ENCODE results near the gene CTDNEP1. TPM values are rescaled to one million over a fixed set of nuclear protein-coding genes. Genes with fewer than 3 reads are reported as not detected.

Gene CTDNEP1
- total RNA-seq, 2 experiments from 2014 or later, result 155 to 164 TPM

DNA sequence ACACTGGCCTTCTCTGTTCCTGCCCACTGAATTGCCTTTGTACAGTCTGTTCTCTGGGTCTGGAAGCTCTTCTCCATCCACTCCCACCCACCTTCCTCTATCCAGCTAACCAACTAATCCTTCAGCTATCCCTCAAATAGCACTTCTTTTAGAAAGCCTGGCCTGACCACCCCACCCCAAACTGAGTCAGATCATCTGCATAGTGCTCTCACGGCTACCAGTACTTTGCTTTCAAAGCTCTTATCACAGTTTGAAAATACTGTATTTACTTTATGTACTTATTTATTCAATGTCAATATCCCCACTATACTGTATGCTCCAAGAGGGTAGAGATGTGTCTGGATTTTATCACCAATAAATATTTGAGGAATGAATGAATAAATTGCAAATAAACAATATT lies 15.2 kb upstream of the CTDNEP1 start:
- no peak for DNase-seq
- ChIA-PET POLR2A (no interaction called here), CTCF (interaction anchor here (4.6 kb wide), 1 partner anchor 30 kb away, joined by 29 read pairs; no protein-coding TSS in a partner anchor)
- H3K36me3 Mint-ChIP-seq, result no peaks in the 10 kb centered on the region
- intact Hi-C loops (cut with micrococcal nuclease), result no loop called here
- H3K4me3 Mint-ChIP-seq, result no peak overlapping the region
- no peaks in the 10 kb centered on the region for H3K9me3 Mint-ChIP-seq
- H3K4me1 Mint-ChIP-seq (ENCODE audit: low read depth), result peaks cover 19% of the 10 kb centered on the region
- peak overlapping the region; percentile 60 for H3K27ac Mint-ChIP-seq
- H3K27me3 Mint-ChIP-seq, result peaks cover 21% of the 10 kb centered on the region

DNA sequence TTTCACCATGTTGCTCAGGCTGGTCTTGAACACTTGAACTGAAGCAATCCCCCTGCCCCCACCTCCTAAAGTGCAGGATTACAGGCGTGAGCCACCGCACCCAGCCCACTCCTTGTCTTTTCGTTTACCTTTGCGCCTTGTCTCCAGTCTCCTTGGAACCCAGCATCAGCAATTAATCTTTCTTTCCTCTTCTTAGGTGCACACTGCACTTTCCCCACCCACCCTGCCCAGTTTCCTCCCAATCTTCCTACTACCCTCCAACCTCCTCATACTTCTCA lies 12.2 kb upstream of the CTDNEP1 start:
- Mint-ChIP-seq H3K36me3 (peaks cover 6% of the 10 kb centered on the region), H3K4me3 (no peak overlapping the region), H3K27ac (no peak overlapping the region), H3K9me3 (no peaks in the 10 kb centered on the region), H3K27me3 (peaks cover 22% of the 10 kb centered on the region), H3K4me1 (ENCODE audit: low read depth) (peaks cover 26% of the 10 kb centered on the region)
- no peak for DNase-seq
- intact Hi-C loops (cut with micrococcal nuclease), result no loop called here
- ChIA-PET POLR2A (no interaction called here), CTCF (interaction anchor here (4.6 kb wide), 1 partner anchor 33 kb away, joined by 29 read pairs; no protein-coding TSS in a partner anchor)

DNA sequence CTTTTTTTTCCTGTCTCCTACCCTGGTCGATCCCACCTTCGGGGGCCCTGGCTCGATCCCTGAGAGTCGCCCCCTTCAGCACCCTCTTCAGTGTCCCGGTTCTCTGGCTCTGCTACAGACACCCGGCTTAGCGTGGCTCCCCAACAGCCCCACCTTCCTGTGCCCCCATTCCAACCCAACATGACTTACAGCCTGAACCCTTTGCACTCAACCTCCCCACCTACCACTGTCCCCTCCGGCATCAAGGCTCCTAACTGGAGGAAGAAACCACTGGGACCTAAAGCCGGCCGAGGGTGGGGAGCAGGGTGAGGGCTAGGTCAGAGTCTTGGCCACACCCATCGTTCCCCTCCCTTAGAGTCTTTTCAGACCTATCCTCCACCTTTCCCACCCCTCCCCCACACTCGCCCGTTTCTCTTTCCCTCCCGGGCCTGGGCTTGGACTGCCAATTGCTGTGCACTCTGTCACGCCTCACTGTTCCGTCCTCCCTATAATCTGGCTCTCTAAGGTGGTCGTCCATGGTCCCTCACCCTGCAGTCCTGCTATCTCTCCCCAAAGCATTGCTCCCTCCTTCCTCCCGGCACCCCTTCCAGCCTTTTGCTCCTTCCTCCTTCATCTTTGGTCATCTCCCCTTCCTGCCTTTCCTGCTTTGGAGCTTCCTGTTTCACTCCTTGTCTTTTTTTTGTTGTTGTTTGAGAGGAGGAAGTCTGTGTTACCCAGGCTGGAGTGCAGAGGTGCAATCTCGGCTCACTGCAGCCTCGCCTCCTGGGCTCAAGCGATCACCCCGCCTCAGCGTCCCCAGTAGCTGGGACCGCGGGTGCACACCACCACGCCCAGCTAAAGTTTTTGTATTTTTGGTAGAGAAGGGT lies 11.6 kb upstream of the CTDNEP1 start:
- intact Hi-C loops (cut with micrococcal nuclease), result no loop called here
- H3K4me3 Mint-ChIP-seq, result peak overlapping the region; percentile 52
- peaks cover 26% of the 10 kb centered on the region for H3K4me1 Mint-ChIP-seq (ENCODE audit: low read depth)
- H3K36me3 Mint-ChIP-seq, result peaks cover 6% of the 10 kb centered on the region
- DNase-seq, result peak; percentile 49
- ChIA-PET POLR2A (no interaction called here), CTCF (interaction anchor here (4.6 kb wide), 1 partner anchor 34 kb away, joined by 29 read pairs; no protein-coding TSS in a partner anchor)
- no peaks in the 10 kb centered on the region for H3K9me3 Mint-ChIP-seq
- peaks cover 21% of the 10 kb centered on the region for H3K27me3 Mint-ChIP-seq
- no peak overlapping the region for H3K27ac Mint-ChIP-seq

DNA sequence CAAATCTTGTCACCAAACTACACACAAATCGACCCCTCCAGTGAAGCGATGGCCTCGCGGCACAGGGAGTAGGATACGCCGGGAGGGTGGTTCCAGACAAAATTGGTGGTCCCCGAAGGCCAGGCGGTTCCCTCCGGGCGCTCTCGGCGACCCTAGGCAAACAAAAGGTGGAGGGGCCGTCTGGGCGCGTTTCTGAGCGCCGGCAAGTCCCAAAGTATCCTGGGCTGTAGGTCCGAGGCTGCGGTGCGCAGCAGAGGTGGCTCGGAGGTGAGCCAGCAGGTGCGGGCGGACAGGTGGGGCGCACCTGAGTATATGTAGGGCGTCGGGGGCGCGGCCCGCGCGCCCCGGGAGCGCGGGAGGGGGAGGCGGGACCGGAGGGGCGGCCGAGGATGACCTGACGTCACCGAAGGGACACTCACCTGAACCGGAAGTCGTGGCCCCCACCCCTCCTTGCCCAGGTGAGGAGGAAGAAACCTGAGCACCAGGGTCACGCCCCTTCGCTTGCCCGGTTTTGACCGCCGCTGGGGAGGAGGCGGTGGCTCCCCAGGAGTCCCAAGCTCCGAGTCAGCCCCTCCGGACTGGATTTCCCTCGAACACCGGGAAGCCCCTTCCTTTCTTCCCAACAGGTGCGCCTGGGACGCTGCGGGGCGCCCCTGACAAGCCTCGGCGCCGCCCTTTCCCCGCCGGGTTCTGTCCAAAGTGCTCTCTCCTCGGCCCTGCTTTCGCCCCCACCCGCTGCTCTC lies 10.8 kb upstream of the CTDNEP1 start, which contains the start of gene CLDN7:
TSS of gene CLDN7 (minus strand) at position 287 of the 743 bp plus-strand sequence. CDS start 435 bp downstream, outside the sequence.
- CTCF ChIA-PET, result interaction anchor here (0.6 kb wide), 1 partner anchor 425 kb away, joined by 3 read pairs; the partner anchor contains the start of gene TP53
- Mint-ChIP-seq H3K27ac (peak within 1 kb of the TSS; percentile 28), H3K36me3 (peaks cover 6% of the 10 kb centered on the region), H3K4me3 (peak within 1 kb of the TSS; percentile 53), H3K27me3 (peaks cover 21% of the 10 kb centered on the region), H3K9me3 (no peaks in the 10 kb centered on the region), H3K4me1 (ENCODE audit: low read depth) (peaks cover 26% of the 10 kb centered on the region)
- DNase-seq, result no peak
- POLR2A ChIA-PET, result interaction anchor here (1.1 kb wide), 1 partner anchor 11 kb away, joined by 3 read pairs; the partner anchor contains the start of gene CTDNEP1
- intact Hi-C loops (cut with micrococcal nuclease), result no loop called here

DNA sequence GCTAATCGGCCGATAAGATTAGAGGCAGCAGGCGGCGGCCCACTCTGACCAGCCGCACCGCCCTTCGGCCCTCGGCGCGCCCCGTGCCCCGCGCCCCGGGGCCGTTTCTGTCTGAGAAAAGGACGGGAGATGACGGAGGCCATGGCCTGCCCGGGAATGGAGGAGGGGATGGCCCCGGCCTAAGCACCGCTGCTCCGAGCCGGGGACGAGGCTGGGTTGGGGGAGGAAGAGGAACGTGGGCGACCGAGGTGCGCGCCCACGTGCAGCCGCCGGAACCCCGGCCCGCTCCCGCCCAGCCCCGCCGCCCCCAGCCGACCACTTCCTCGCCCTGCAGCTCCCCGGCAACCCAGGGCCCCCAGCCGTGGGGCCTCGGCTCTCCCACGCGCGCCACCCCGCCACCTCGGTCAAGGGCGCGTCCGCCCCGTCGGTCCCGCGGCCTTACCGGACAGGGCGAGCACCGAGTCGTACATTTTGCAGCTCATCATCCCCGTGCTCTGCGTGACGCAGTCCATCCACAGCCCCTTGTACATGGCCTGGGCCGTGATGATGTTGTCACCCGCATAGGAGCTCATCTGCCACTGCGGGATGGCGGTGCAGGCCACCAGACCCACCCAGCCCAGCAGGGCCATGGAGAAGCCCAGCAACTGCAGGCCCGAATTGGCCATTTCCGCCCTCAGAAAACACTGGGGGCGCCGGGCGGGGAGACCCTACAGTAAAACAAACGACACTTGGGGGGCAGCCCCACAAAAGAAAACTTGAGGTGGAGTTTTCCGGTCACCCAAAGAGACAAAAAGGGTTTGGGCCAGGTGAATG lies 10.1 kb upstream of the CTDNEP1 start:
- Mint-ChIP-seq H3K9me3 (no peaks in the 10 kb centered on the region), H3K4me3 (peak overlapping the region; percentile 53), H3K27me3 (peaks cover 18% of the 10 kb centered on the region), H3K36me3 (peaks cover 10% of the 10 kb centered on the region), H3K27ac (peak overlapping the region; percentile 28), H3K4me1 (ENCODE audit: low read depth) (peaks cover 26% of the 10 kb centered on the region)
- CTCF ChIA-PET, result interaction anchor here (0.6 kb wide), 1 partner anchor 426 kb away, joined by 3 read pairs; the partner anchor contains the start of gene TP53
- intact Hi-C loops (cut with micrococcal nuclease), result no loop called here
- POLR2A ChIA-PET, result interaction anchor here (1.1 kb wide), 1 partner anchor 10 kb away, joined by 3 read pairs; the partner anchor contains the start of gene CTDNEP1
- peak; percentile 33 for DNase-seq

DNA sequence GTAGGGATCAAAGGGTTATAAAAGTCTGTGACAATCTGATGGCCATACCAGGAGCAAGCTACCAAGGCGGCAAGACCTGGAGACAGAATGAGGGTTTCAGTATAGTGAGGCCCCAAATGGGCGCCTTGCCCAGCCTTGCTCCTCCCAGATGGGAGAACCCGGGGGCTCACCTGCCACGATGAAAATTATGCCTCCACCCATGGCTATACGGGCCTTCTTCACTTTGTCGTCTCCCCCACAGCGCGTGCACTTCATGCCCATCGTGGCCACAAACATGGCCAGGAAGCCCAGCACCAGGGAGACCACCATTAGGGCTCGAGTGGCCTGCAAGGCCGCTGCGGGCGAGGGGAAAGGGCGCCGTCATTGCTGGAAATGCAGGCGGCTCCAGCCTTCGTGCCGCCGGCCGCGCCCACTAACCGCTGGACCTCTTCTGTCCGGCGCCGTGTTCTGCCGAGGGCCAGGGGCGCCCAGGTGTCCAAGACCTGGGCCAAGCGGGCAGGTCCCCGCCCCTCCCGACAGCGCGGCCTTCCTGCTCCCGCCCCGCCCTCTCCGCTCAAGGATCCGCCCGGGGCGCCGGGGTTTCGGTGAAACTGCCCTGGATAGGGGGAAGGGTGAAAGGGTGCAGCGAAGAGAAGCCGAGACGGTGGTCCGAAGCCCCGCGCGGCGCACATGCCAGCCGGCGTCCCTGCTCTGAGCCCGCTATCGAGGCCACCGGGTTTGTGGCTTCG lies 9.3 kb upstream of the CTDNEP1 start:
- CTCF ChIA-PET, result interaction anchor here (0.8 kb wide), 1 partner anchor 10 kb away, joined by 3 read pairs; no protein-coding TSS in a partner anchor
- Mint-ChIP-seq H3K4me1 (ENCODE audit: low read depth) (peaks cover 26% of the 10 kb centered on the region), H3K36me3 (peaks cover 14% of the 10 kb centered on the region), H3K9me3 (no peaks in the 10 kb centered on the region), H3K27me3 (peaks cover 18% of the 10 kb centered on the region), H3K4me3 (peak overlapping the region; percentile 12), H3K27ac (no peak overlapping the region)
- POLR2A ChIA-PET, result interaction anchor here (1.1 kb wide), 1 partner anchor 9 kb away, joined by 3 read pairs; the partner anchor contains the start of gene CTDNEP1
- intact Hi-C loops (cut with micrococcal nuclease), result no loop called here
- DNase-seq, result peak; percentile 35

DNA sequence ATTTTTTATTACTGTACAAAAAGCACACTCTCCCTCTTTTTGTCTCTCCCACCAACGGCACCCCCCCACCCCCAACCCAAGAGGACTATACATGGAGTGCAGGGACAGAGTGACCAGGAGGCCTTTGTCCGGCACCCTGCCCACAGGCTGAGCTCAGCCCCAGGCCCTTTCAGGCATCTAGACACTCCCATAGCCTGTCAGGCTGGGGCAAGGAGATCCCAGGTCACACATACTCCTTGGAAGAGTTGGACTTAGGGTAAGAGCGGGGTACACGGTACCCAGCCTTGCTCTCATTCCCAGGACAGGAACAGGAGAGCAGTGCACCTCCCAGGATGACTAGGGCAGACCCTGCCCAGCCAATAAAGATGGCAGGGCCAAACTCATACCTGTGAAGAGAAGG lies 8.6 kb upstream of the CTDNEP1 start:
- peaks cover 18% of the 10 kb centered on the region for H3K27me3 Mint-ChIP-seq
- POLR2A ChIA-PET, result interaction anchor here (1.1 kb wide), 1 partner anchor 23 kb away, joined by 4 read pairs; no protein-coding TSS in a partner anchor
- H3K4me1 Mint-ChIP-seq (ENCODE audit: low read depth), result peaks cover 26% of the 10 kb centered on the region
- peaks cover 14% of the 10 kb centered on the region for H3K36me3 Mint-ChIP-seq
- no peak overlapping the region for H3K27ac Mint-ChIP-seq
- intact Hi-C loops (cut with micrococcal nuclease), result no loop called here
- CTCF ChIA-PET, result interaction anchor here (0.8 kb wide), 1 partner anchor 10 kb away, joined by 3 read pairs; no protein-coding TSS in a partner anchor
- peak; percentile 9 for DNase-seq
- peak overlapping the region; percentile 23 for H3K4me3 Mint-ChIP-seq
- H3K9me3 Mint-ChIP-seq, result no peaks in the 10 kb centered on the region

DNA sequence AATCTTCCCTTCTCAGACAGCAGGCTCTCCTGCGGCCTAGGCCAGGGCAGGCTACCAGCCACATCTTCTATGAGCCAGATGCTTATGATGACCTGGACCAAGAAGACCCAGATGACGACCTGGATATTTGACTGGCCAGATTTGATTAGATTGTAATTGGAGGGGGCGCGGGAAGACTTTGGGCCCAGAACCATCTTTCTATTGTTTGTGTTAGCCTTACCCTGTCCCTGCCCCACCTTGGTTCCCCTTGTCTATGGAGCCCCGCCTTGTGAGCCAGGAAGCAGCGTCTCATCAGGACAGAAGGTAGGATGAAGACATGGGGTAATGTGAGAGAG lies 8.0 kb upstream of the CTDNEP1 start:
- no peak for DNase-seq
- Mint-ChIP-seq H3K36me3 (peaks cover 20% of the 10 kb centered on the region), H3K27me3 (peaks cover 18% of the 10 kb centered on the region), H3K4me1 (ENCODE audit: low read depth) (peaks cover 26% of the 10 kb centered on the region), H3K9me3 (no peaks in the 10 kb centered on the region), H3K27ac (peak overlapping the region; percentile 6), H3K4me3 (no peak overlapping the region)
- POLR2A ChIA-PET, result interaction anchor here (1.1 kb wide), 1 partner anchor 23 kb away, joined by 4 read pairs; no protein-coding TSS in a partner anchor
- CTCF ChIA-PET, result no interaction called here
- intact Hi-C loops (cut with micrococcal nuclease), result no loop called here

DNA sequence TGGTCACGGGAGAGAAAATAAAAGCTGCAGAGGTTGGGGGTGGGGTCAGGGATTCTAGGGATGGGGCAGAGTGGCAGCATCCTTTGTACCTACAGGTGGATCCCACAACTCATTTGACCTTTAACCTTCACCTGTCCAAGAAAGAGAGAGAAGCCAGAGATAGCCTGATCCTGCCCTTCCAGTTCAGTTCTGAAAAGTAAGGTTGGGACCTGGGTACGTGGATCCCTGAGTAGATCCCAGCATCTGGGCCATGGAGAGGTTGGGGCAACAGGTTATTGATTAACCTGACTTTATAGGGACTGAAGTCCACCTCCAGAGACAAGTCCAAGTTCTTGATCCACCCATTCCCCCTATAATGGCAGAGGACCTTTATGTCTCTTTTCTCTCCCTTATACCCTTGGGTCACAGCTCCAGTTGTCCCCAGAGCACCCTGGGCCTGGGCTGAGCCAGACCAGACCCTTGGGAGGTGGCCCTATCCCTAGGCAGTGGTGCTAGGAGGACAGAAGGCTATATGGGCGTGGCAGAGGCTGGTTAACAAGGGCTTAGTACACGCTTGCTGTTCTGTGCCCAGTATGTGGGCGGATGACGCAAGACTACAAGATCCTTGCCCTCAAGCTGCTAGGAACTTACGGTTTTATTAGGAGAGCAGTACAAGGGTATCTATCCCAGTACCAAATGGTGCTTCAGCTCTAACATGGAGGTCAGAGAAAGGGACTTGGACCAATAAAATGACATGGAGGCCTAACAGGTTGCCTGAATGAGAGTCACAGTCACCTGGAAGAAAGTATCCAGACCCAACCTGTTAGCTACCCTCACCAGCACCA lies 7.4 kb upstream of the CTDNEP1 start:
- H3K4me1 Mint-ChIP-seq (ENCODE audit: low read depth), result peaks cover 28% of the 10 kb centered on the region
- CTCF ChIA-PET, result no interaction called here
- intact Hi-C loops (cut with micrococcal nuclease), result no loop called here
- peak overlapping the region; percentile 6 for H3K27ac Mint-ChIP-seq
- H3K27me3 Mint-ChIP-seq, result peaks cover 16% of the 10 kb centered on the region
- H3K9me3 Mint-ChIP-seq, result no peaks in the 10 kb centered on the region
- POLR2A ChIA-PET, result interaction anchor here (1.1 kb wide), 1 partner anchor 24 kb away, joined by 4 read pairs; no protein-coding TSS in a partner anchor
- no peak overlapping the region for H3K4me3 Mint-ChIP-seq
- peak; percentile 46 for DNase-seq
- H3K36me3 Mint-ChIP-seq, result peaks cover 24% of the 10 kb centered on the region

DNA sequence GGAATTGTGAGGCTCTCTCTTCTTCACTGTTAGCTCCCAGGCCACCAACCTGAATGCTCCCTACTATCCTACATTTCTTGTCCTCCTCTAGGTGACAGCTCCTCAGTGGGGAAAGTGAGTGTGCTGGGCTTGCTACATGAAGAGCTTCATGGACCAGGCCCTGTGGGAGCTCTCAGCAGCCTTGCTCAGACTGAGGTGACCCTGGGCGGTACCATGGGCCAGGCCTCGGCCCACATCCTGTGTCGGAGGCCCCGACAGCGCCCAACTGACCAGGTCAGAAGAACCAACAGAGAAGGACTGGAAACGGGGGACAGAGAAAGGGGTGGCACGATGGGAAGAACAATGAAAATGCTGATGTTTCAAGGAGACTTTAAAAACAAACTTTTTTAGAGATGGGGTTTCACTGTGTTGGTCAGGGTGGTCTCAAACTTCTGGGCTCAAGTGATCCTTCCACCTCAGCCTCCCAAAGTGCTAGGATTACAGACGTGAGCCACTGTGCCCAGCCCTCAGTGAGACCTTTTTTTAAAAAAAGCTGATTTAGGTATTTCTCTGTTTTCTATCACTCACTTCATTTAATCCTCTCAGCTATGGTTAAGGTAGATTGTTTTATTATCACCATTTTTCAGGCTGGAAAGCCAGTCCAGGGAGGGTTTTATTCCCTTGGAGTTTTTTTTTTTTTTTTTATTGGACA lies 5.4 kb upstream of the CTDNEP1 start:
- peaks cover 3% of the 10 kb centered on the region for H3K27me3 Mint-ChIP-seq
- peaks cover 24% of the 10 kb centered on the region for H3K4me1 Mint-ChIP-seq (ENCODE audit: low read depth)
- CTCF ChIA-PET, result interaction anchor here (1.1 kb wide), 1 partner anchor 40 kb away, joined by 3 read pairs; no protein-coding TSS in a partner anchor
- DNase-seq, result no peak
- H3K27ac Mint-ChIP-seq, result peak overlapping the region; percentile 43
- intact Hi-C loops (cut with micrococcal nuclease), result no loop called here
- no peaks in the 10 kb centered on the region for H3K9me3 Mint-ChIP-seq
- H3K36me3 Mint-ChIP-seq, result peaks cover 30% of the 10 kb centered on the region
- H3K4me3 Mint-ChIP-seq, result no peak overlapping the region
- POLR2A ChIA-PET, result no interaction called here

All from activated CD4-positive, alpha-beta memory T cell treated with anti-CD3 and anti-CD28 coated beads for 36 hours (primary cell).